Sigmoid colon (tissue), 4 donors: ENCODE data around the gene DGKD.
"Not testable (repeated sequence)": the region's sequence is repeated elsewhere in the genome, so short reads cannot be mapped to it uniquely, and the experiment has no call there.

Experiments
- CTCF ChIP-seq, 4 experiments: fragments of 450-650 bp in 3 of 4; fragments of 200-600 bp in 1 of 4; IDR thresholded peaks; one replicate each; pipeline ENCODE4 v1.5.1; 2016 to 2019; ENCODE audit warnings: antibody characterized with exemption in 4 of 4, mild to moderate bottlenecking in 3 of 4, moderate library complexity in 2 of 4
- POLR2A ChIP-seq, 2 donors: fragments of 450-650 bp; IDR thresholded peaks; one replicate each; pipeline ENCODE4 v1.6.1; 2016; ENCODE audit warnings: antibody characterized with exemption in 2 of 2, mild to moderate bottlenecking in 2 of 2, moderate library complexity in 2 of 2
- POLR2AphosphoS5 ChIP-seq, 4 donors: sonication (generic); formaldehyde crosslinking; IDR thresholded peaks; one replicate each; pipeline ENCODE4 v1.6.1; 2017; ENCODE audit warnings: antibody characterized with exemption in 4 of 4

DNA sequence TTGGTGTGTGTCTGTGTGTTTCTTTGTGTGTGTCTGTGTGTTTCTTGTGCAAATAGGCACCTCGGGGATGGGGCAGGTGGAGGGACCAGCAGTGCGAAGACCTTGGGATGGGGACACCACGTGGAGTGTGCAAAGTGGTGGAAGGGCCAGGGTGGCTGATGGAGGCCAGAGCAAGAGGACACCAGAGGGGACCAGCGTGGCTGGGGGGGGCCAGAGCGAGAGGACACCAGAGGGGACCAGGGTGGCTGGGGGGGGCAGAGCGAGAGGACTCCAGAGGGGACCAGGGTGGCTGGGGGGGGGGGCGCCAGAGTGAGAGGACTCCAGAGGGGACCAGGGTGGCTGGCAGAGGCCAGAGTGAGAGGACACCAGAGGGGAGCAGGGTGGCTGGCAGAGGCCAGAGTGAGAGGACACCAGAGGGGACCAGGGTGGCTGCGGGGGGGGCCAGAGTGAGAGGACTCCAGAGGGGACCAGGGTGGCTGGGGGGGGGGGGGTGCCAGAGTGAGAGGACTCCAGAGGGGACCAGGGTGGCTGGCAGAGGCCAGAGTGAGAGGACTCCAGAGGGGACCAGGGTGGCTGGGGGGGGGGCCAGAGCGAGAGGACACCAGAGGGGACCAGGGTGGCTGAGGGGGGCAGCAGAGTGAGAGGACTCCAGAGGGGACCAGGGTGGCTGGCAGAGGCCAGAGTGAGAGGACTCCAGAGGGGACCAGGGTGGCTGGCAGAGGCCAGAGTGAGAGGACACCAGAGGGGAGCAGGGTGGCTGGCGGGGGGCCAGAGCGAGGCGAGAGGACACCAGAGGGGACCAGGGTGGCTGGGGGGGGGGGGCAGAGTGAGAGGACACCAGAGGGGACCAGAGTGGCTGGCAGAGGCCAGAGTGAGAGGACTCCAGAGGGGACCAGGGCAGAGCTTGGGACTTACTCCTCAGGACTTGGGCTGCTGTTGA is 42.7 kb downstream of the DGKD start:
- TF ChIP-seq POLR2A, CTCF, POLR2AphosphoS5 (IDR thresholded peaks at IDR 0.05): not testable (repeated sequence)
